ENCODE data around the gene PPP2R5D.

The PPP2R5D gene

GRCh38 chr6:42970871-42971612, 13.3 kb upstream of the PPP2R5D start:
- H3K4me2 ChIP-seq (ENCODE audit: insufficient read depth, low read length, poor library complexity, severe bottlenecking) = no peak overlapping the region
- no peaks in the 10 kb centered on the region for H3K4me1 ChIP-seq (ENCODE audit: control insufficient read depth in 2 of 2, insufficient read depth in 1 of 2, low read depth in 1 of 2, low read length in 2 of 2)
- H3K4ac ChIP-seq (ENCODE audit: low read length) = no peak overlapping the region
- H3K27me3 ChIP-seq (ENCODE audit: control insufficient read depth in 3 of 3, insufficient read depth in 3 of 3, low read depth in 1 of 3, low read length in 3 of 3) = no peaks in the 10 kb centered on the region
- no peak overlapping the region for H3K27ac ChIP-seq (replicated peaks; ENCODE audit: low read length)
- H3K9me3 ChIP-seq (replicated peaks in 1 of 2; ENCODE audit: control insufficient read depth in 2 of 2, insufficient read depth in 1 of 2, low read depth in 1 of 2, low read length in 2 of 2) = peaks cover 0 to 1% of the 10 kb centered on the region in 2 donors
- no peak overlapping the region for H2AFZ ChIP-seq (ENCODE audit: low read length)
- H3K36me3 ChIP-seq (replicated peaks in 1 of 2; ENCODE audit: control insufficient read depth in 2 of 2, insufficient read depth in 2 of 2, low read length in 2 of 2) = peaks cover 5 to 26% of the 10 kb centered on the region in 2 donors
- no peak overlapping the region for H2AK5ac ChIP-seq (ENCODE audit: low read depth, low read length)
- H2BK15ac ChIP-seq (ENCODE audit: low read length) = no peak overlapping the region
- no peak overlapping the region for H2BK120ac ChIP-seq (ENCODE audit: low read depth, low read length)
- no peak overlapping the region for H3K23ac ChIP-seq (ENCODE audit: low read depth, low read length, poor library complexity)
- no peak overlapping the region for H3K9ac ChIP-seq (ENCODE audit: low read depth, low read length, poor library complexity)
- no CpG with 5 or more reads among the region's 4 CpGs for WGBS, 2 donors (ENCODE audit: extremely low coverage in 2 of 2, insufficient read length in 2 of 2, insufficient replicate concordance in 1 of 2)
- H3K18ac ChIP-seq (ENCODE audit: low read length) = no peak overlapping the region
- peaks cover 2% of the 10 kb centered on the region for H3K79me1 ChIP-seq (ENCODE audit: low read depth, low read length)
- no peak overlapping the region for H3K14ac ChIP-seq (ENCODE audit: low read length)
- no peak overlapping the region for H2BK12ac ChIP-seq (ENCODE audit: low read length)
- H4K91ac ChIP-seq (ENCODE audit: low read depth, low read length, poor library complexity) = no peak overlapping the region
- H2BK5ac ChIP-seq (ENCODE audit: low read length) = no peak overlapping the region
- no peak for DNase-seq (ENCODE audit: low spot score)
- H3K4me3 ChIP-seq (ENCODE audit: low read length in 2 of 2) = no peak overlapping the region
- no peak overlapping the region for H4K8ac ChIP-seq (ENCODE audit: low read depth, low read length)

- no peak overlapping the region for H2BK12ac ChIP-seq (ENCODE audit: low read length)
- no CpG with 5 or more reads among the region's 3 CpGs for WGBS, 2 donors (ENCODE audit: extremely low coverage in 2 of 2, insufficient read length in 2 of 2, insufficient replicate concordance in 1 of 2)
- peaks cover 0 to 1% of the 10 kb centered on the region in 2 donors for H3K9me3 ChIP-seq (replicated peaks in 1 of 2; ENCODE audit: control insufficient read depth in 2 of 2, insufficient read depth in 1 of 2, low read depth in 1 of 2, low read length in 2 of 2)
Measured at GRCh38 chr6:42971746-42972327, 12.5 kb upstream of the PPP2R5D start.

GRCh38 chr6:42973926-42974325, 10.4 kb upstream of the PPP2R5D start:
- Histone ChIP-seq H3K4me1 (ENCODE audit: control insufficient read depth in 2 of 2, insufficient read depth in 1 of 2, low read depth in 1 of 2, low read length in 2 of 2) (peaks cover 2 to 4% of the 10 kb centered on the region in 2 donors), H3K4me3 (ENCODE audit: low read length in 2 of 2) (no peak overlapping the region), H3K14ac (ENCODE audit: low read length) (no peak overlapping the region), H2BK120ac (ENCODE audit: low read depth, low read length) (no peak overlapping the region), H3K27ac (replicated peaks; ENCODE audit: low read length) (no peak overlapping the region), H3K27me3 (ENCODE audit: control insufficient read depth in 3 of 3, insufficient read depth in 3 of 3, low read depth in 1 of 3, low read length in 3 of 3) (no peaks in the 10 kb centered on the region), H3K4ac (ENCODE audit: low read length) (no peak overlapping the region), H4K8ac (ENCODE audit: low read depth, low read length) (no peak overlapping the region), H3K79me1 (ENCODE audit: low read depth, low read length) (peaks cover 4% of the 10 kb centered on the region), H3K36me3 (replicated peaks in 1 of 2; ENCODE audit: control insufficient read depth in 2 of 2, insufficient read depth in 2 of 2, low read length in 2 of 2) (peaks cover 1 to 17% of the 10 kb centered on the region in 2 donors), H2AK5ac (ENCODE audit: low read depth, low read length) (no peak overlapping the region), H3K9ac (ENCODE audit: low read depth, low read length, poor library complexity) (no peak overlapping the region), H2BK12ac (ENCODE audit: low read length) (no peak overlapping the region), H2BK5ac (ENCODE audit: low read length) (no peak overlapping the region), H2BK15ac (ENCODE audit: low read length) (no peak overlapping the region), H4K91ac (ENCODE audit: low read depth, low read length, poor library complexity) (no peak overlapping the region), H3K4me2 (ENCODE audit: insufficient read depth, low read length, poor library complexity, severe bottlenecking) (no peak overlapping the region), H3K18ac (ENCODE audit: low read length) (no peak overlapping the region), H3K9me3 (replicated peaks in 1 of 2; ENCODE audit: control insufficient read depth in 2 of 2, insufficient read depth in 1 of 2, low read depth in 1 of 2, low read length in 2 of 2) (peaks cover 0 to 1% of the 10 kb centered on the region in 2 donors), H2AFZ (ENCODE audit: low read length) (no peak overlapping the region), H3K23ac (ENCODE audit: low read depth, low read length, poor library complexity) (no peak overlapping the region)
- DNase-seq (ENCODE audit: low spot score) = no peak
- no CpG with 5 or more reads among the region's 3 CpGs for WGBS, 2 donors (ENCODE audit: extremely low coverage in 2 of 2, insufficient read length in 2 of 2, insufficient replicate concordance in 1 of 2)

More at GRCh38 chr6:42971746-42972327, 12.5 kb upstream of the PPP2R5D start:
- Histone ChIP-seq H3K23ac (ENCODE audit: low read depth, low read length, poor library complexity) (no peak overlapping the region), H2AK5ac (ENCODE audit: low read depth, low read length) (no peak overlapping the region), H2BK15ac (ENCODE audit: low read length) (no peak overlapping the region), H4K8ac (ENCODE audit: low read depth, low read length) (no peak overlapping the region), H3K9ac (ENCODE audit: low read depth, low read length, poor library complexity) (no peak overlapping the region), H3K18ac (ENCODE audit: low read length) (no peak overlapping the region), H3K27ac (replicated peaks; ENCODE audit: low read length) (no peak overlapping the region), H2BK120ac (ENCODE audit: low read depth, low read length) (no peak overlapping the region), H3K4me1 (ENCODE audit: control insufficient read depth in 2 of 2, insufficient read depth in 1 of 2, low read depth in 1 of 2, low read length in 2 of 2) (no peaks in the 10 kb centered on the region), H3K4me3 (ENCODE audit: low read length in 2 of 2) (no peak overlapping the region), H2AFZ (ENCODE audit: low read length) (no peak overlapping the region), H3K36me3 (replicated peaks in 1 of 2; ENCODE audit: control insufficient read depth in 2 of 2, insufficient read depth in 2 of 2, low read length in 2 of 2) (peaks cover 3 to 20% of the 10 kb centered on the region in 2 donors), H4K91ac (ENCODE audit: low read depth, low read length, poor library complexity) (no peak overlapping the region), H2BK5ac (ENCODE audit: low read length) (no peak overlapping the region), H3K79me1 (ENCODE audit: low read depth, low read length) (peaks cover 2% of the 10 kb centered on the region), H3K27me3 (ENCODE audit: control insufficient read depth in 3 of 3, insufficient read depth in 3 of 3, low read depth in 1 of 3, low read length in 3 of 3) (no peaks in the 10 kb centered on the region), H3K14ac (ENCODE audit: low read length) (no peak overlapping the region), H3K4ac (ENCODE audit: low read length) (no peak overlapping the region), H3K4me2 (ENCODE audit: insufficient read depth, low read length, poor library complexity, severe bottlenecking) (no peak overlapping the region)
- no peak for DNase-seq (ENCODE audit: low spot score)

DNA sequence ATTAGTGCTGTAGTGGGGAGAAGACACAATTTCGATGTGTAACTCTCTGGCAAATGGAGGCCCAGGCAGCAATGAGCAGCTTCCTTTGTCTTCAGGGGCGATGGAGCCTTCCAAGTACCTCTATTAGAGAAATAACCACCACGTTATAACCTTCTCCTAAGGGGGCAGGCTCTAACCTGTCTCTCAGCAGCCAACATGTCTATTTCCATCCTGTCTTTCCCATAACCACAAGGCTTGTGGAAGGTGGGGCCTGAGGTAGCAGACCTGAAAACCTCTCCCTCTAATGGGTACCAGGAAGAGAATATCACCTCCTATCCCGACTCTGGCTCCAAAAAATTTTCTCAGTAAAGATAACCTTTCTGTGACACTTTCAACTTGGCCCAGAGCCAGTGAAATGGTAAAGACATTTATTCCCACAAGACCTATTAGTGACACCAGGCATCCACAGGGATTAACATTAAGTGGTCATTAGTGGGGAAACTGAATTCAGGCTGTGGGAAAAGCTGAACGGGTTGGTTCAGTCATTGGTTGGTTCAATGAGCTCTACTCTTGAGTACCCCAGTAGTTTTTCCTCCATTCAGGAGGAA, 9.4 kb upstream of the PPP2R5D start:
- no peak overlapping the region for H3K9ac ChIP-seq (ENCODE audit: low read depth, low read length, poor library complexity)
- no peak for DNase-seq (ENCODE audit: low spot score)

More for the DNA sequence above, 9.4 kb upstream of the PPP2R5D start:
- peaks cover 5 to 6% of the 10 kb centered on the region in 2 donors for H3K4me1 ChIP-seq (ENCODE audit: control insufficient read depth in 2 of 2, insufficient read depth in 1 of 2, low read depth in 1 of 2, low read length in 2 of 2)
- H3K9me3 ChIP-seq (replicated peaks in 1 of 2; ENCODE audit: control insufficient read depth in 2 of 2, insufficient read depth in 1 of 2, low read depth in 1 of 2, low read length in 2 of 2) = peaks cover 0 to 1% of the 10 kb centered on the region in 2 donors
- no peak overlapping the region for H2BK5ac ChIP-seq (ENCODE audit: low read length)
- H3K4ac ChIP-seq (ENCODE audit: low read length) = no peak overlapping the region
- no peak overlapping the region for H2AK5ac ChIP-seq (ENCODE audit: low read depth, low read length)
- H3K4me2 ChIP-seq (ENCODE audit: insufficient read depth, low read length, poor library complexity, severe bottlenecking) = no peak overlapping the region
- H2AFZ ChIP-seq (ENCODE audit: low read length) = no peak overlapping the region
- H3K27ac ChIP-seq (replicated peaks; ENCODE audit: low read length) = no peak overlapping the region
- H3K14ac ChIP-seq (ENCODE audit: low read length) = no peak overlapping the region
- H3K4me3 ChIP-seq (ENCODE audit: low read length in 2 of 2) = no peak overlapping the region
- H3K27me3 ChIP-seq (ENCODE audit: control insufficient read depth in 3 of 3, insufficient read depth in 3 of 3, low read depth in 1 of 3, low read length in 3 of 3) = no peaks in the 10 kb centered on the region
- no peak overlapping the region for H4K8ac ChIP-seq (ENCODE audit: low read depth, low read length)
- no peak overlapping the region for H3K23ac ChIP-seq (ENCODE audit: low read depth, low read length, poor library complexity)
- no CpG with 5 or more reads among the region's 5 CpGs for WGBS, 2 donors (ENCODE audit: extremely low coverage in 2 of 2, insufficient read length in 2 of 2, insufficient replicate concordance in 1 of 2)
- H4K91ac ChIP-seq (ENCODE audit: low read depth, low read length, poor library complexity) = no peak overlapping the region
- no peak overlapping the region for H2BK15ac ChIP-seq (ENCODE audit: low read length)
- no peak overlapping the region for H2BK120ac ChIP-seq (ENCODE audit: low read depth, low read length)
- no peak overlapping the region for H2BK12ac ChIP-seq (ENCODE audit: low read length)
- H3K79me1 ChIP-seq (ENCODE audit: low read depth, low read length) = peaks cover 4% of the 10 kb centered on the region
- no peak overlapping the region for H3K18ac ChIP-seq (ENCODE audit: low read length)
- H3K36me3 ChIP-seq (replicated peaks in 1 of 2; ENCODE audit: control insufficient read depth in 2 of 2, insufficient read depth in 2 of 2, low read length in 2 of 2) = peaks cover 0 to 10% of the 10 kb centered on the region in 2 donors

Measured in neuronal stem cell (in vitro differentiated cells).